K562 (cell line): ENCODE data around the gene PPP6R1. TPM values are rescaled to one million over a fixed set of nuclear protein-coding genes. Genes with fewer than 3 reads are reported as not detected.

Experiments
- CREM ChIP-seq: IDR thresholded peaks from 2 replicates; pipeline ENCODE4 v1.6.1; 2014; ENCODE audit warnings: antibody characterized with exemption, low read depth
- HNRNPL ChIP-seq: fragments of 200-400 bp; formaldehyde crosslinking; IDR thresholded peaks from 2 replicates; pipeline ENCODE4 v1.6.1; 2017; ENCODE audit warnings: low read depth, mild to moderate bottlenecking, low read length
- KDM2B ChIP-seq: fragments of 250-450 bp; sonication (Bioruptor Pico); IDR thresholded peaks from 2 replicates; pipeline ENCODE4 v1.8.0; 2021; ENCODE audit warnings: mild to moderate bottlenecking, moderate library complexity
- POLR3G ChIP-seq: IDR thresholded peaks from 2 replicates; pipeline ENCODE4 v1.6.1; 2011; ENCODE audit not compliant: insufficient read length, insufficient replicate concordance; ENCODE audit errors: extremely low read depth
- RB1 ChIP-seq: fragments of 450-650 bp; IDR thresholded peaks from 2 replicates; pipeline ENCODE4 v1.6.1; 2017; ENCODE audit warnings: low read depth, mild to moderate bottlenecking
- RBM22 ChIP-seq: fragments of 200-400 bp; formaldehyde crosslinking; IDR thresholded peaks from 2 replicates; pipeline ENCODE4 v1.6.1; 2018; ENCODE audit warnings: low read length, low read depth; ENCODE audit not compliant: poor library complexity, severe bottlenecking
- RFX1 ChIP-seq: fragments of 450-650 bp; IDR thresholded peaks from 2 replicates; pipeline ENCODE4 v1.6.1; 2016; ENCODE audit warnings: mild to moderate bottlenecking, moderate library complexity
- RFX7 ChIP-seq: fragments of 250-450 bp; sonication (Bioruptor Pico); IDR thresholded peaks from 2 replicates; pipeline ENCODE4 v1.5.1; 2021; ENCODE audit warnings: mild to moderate bottlenecking
- SMARCC2 ChIP-seq: fragments of 450-650 bp; IDR thresholded peaks from 2 replicates; pipeline ENCODE4 v1.6.1; 2017; ENCODE audit warnings: antibody characterized with exemption, moderate library complexity, mild to moderate bottlenecking, low read depth
- SMC3 ChIP-seq: conservative IDR thresholded peaks from 2 replicates; pipeline ENCODE4 v1.6.1; 2011; ENCODE audit warnings: low read depth, low read length, improper control_type of control experiment; ENCODE audit not compliant: insufficient read depth
- TEAD2 ChIP-seq: fragments of 450-650 bp; IDR thresholded peaks from 2 replicates; pipeline ENCODE4 v1.6.1; 2016; ENCODE audit warnings: missing genetic modification characterization, control low read depth, missing compliant biosample characterization
- ZBTB17 ChIP-seq: fragments of 450-650 bp; formaldehyde crosslinking; IDR thresholded peaks from 2 replicates; pipeline ENCODE4 v1.4.0; 2020; ENCODE audit warnings: mild to moderate bottlenecking
- ZFPM2 ChIP-seq: fragments of 250-450 bp; sonication (Bioruptor Pico); IDR thresholded peaks from 2 replicates; pipeline ENCODE4 v1.5.1; 2022; ENCODE audit warnings: mild to moderate bottlenecking
- ZNF354B ChIP-seq: fragments of 250-450 bp; sonication (Bioruptor Pico); IDR thresholded peaks from 2 replicates; pipeline ENCODE4 v1.4.0; 2020
- polyA plus RNA-seq, 8 experiments: library from polyadenylated mRNA; depleted of rRNA in 4 of 8; stranded (reverse) in 5 of 8; unstranded in 3 of 8; fragments of >200 nt; fragmentation: Nextera tagmentation in 2 of 8; fragmentation: Illumina TruSeq in 1 of 8; extraction: Ambion mirVana in 2 of 8; extraction: Trizol in 1 of 8; gene quantifications; 2 replicates each; pipeline versions ENCODE4 v1.2.1 to v1.2.3, GENCODE V29; 2011 to 2014; ENCODE audit warnings: inconsistent platforms in 1 of 8, missing spikeins in 1 of 8
- total RNA-seq, 7 experiments: library from RNA; depleted of rRNA in 6 of 7; stranded (reverse); fragments of >200 nt in 6 of 7; fragmentation: Illumina TruSeq in 2 of 7; extraction: Trizol in 2 of 7; gene quantifications; 2 replicates each; pipeline versions ENCODE4 v1.2.1 to v1.2.3, GENCODE V29; 2011 to 2021; ENCODE audit warnings: low replicate concordance in 1 of 7
- TF ChIP-seq, protein P1 (sequence below), 2 experiments: fragments of 450-650 bp in 1 of 2; sonication (generic) in 1 of 2; formaldehyde crosslinking; conservative IDR thresholded peaks; 2 replicates each; pipeline versions ENCODE4 v1.4.0 to v1.8.1; 2020 to 2022; ENCODE audit warnings: mild to moderate bottlenecking in 1 of 2, missing genetic modification reagents in 1 of 2
- TF ChIP-seq, protein P2 (sequence below), 2 experiments: fragments of 450-650 bp; IDR thresholded peaks; 2 replicates each; pipeline ENCODE4 v1.6.1; 2016; ENCODE audit warnings: mild to moderate bottlenecking in 2 of 2, borderline replicate concordance in 1 of 2, low read depth in 1 of 2, moderate library complexity in 1 of 2
- TF ChIP-seq, protein P3 (sequence below): fragments of 450-650 bp; conservative IDR thresholded peaks from 2 replicates; pipeline ENCODE4 v1.6.1; 2016; ENCODE audit warnings: missing genetic modification characterization, low read depth, mild to moderate bottlenecking, missing compliant biosample characterization, moderate library complexity

The PPP6R1 gene
- total and polyA plus RNA-seq, 9 of the 15 experiments (the other 6 are each of a cell fraction or from before 2014, with no cell fraction given) = 0.48 to 135 (median 37.2) TPM

DNA sequence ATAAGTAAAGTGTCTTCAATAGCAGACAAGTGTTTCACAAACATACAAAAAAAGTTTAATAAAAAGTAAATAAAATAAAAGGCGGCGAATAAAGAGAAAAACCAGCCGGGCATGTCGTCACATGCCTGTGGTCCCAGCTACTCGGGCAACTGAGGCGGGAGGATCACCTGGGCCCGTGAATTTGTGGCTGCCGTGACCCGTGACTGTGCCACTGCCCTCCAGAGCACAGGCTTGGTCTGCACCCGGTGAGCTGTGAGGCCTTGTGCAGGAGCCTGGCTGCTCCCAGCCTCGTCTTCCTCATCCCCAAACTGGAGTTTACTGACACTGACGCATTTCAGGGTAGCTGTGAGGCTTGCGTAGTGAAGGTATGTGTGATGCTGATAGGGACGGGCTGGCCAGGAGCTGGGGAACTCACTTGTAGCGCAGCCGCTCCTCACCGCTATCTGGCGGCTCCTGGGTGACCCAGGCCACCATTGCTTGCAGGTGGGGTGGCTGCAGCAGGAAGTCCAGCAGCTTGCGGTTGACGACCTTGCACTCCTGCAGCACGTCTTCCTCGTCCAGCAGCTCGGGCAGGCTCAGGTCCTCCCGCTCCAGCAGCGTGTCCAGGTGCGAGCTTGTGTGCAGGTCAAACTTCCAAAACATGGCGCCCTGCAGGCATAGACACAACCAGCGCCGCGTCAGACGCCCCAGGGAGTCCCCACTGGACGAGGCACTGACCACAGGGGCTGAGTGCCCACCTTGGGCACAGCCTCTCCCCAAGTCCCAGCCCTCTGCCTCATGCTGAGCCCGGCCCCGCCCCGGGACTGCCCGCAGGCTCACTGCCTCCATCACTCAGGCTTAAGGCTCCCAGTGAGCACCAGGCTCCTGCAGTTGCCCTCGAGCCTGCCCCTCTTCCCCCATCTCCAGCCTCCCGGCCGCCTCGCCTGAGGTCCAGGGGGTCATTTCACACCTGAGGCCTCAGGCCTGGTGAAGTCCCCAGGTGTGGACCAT, 12.1 kb downstream of the PPP6R1 start (continued):
- TF ChIP-seq KDM2B (no peak), HNRNPL (no peak), TEAD2 (tag) (no peak), CREM (no peak), ZNF354B (CRISPR knock-in tag) (no peak), ZFPM2 (CRISPR knock-in tag) (no peak), SMC3 (no peak), RBM22 (no peak), SMARCC2 (no peak), RB1 (no peak), ZBTB17 (CRISPR knock-in tag) (no peak), POLR3G (no peak), RFX7 (no peak), RFX1 (no peak)
- TF ChIP-seq, protein P1, sequence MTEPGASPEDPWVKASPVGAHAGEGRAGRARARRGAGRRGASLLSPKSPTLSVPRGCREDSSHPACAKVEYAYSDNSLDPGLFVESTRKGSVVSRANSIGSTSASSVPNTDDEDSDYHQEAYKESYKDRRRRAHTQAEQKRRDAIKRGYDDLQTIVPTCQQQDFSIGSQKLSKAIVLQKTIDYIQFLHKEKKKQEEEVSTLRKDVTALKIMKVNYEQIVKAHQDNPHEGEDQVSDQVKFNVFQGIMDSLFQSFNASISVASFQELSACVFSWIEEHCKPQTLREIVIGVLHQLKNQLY (CRISPR knock-in tag; conservative IDR thresholded peaks at IDR 0.05) = no peak
- TF ChIP-seq, protein P2, sequence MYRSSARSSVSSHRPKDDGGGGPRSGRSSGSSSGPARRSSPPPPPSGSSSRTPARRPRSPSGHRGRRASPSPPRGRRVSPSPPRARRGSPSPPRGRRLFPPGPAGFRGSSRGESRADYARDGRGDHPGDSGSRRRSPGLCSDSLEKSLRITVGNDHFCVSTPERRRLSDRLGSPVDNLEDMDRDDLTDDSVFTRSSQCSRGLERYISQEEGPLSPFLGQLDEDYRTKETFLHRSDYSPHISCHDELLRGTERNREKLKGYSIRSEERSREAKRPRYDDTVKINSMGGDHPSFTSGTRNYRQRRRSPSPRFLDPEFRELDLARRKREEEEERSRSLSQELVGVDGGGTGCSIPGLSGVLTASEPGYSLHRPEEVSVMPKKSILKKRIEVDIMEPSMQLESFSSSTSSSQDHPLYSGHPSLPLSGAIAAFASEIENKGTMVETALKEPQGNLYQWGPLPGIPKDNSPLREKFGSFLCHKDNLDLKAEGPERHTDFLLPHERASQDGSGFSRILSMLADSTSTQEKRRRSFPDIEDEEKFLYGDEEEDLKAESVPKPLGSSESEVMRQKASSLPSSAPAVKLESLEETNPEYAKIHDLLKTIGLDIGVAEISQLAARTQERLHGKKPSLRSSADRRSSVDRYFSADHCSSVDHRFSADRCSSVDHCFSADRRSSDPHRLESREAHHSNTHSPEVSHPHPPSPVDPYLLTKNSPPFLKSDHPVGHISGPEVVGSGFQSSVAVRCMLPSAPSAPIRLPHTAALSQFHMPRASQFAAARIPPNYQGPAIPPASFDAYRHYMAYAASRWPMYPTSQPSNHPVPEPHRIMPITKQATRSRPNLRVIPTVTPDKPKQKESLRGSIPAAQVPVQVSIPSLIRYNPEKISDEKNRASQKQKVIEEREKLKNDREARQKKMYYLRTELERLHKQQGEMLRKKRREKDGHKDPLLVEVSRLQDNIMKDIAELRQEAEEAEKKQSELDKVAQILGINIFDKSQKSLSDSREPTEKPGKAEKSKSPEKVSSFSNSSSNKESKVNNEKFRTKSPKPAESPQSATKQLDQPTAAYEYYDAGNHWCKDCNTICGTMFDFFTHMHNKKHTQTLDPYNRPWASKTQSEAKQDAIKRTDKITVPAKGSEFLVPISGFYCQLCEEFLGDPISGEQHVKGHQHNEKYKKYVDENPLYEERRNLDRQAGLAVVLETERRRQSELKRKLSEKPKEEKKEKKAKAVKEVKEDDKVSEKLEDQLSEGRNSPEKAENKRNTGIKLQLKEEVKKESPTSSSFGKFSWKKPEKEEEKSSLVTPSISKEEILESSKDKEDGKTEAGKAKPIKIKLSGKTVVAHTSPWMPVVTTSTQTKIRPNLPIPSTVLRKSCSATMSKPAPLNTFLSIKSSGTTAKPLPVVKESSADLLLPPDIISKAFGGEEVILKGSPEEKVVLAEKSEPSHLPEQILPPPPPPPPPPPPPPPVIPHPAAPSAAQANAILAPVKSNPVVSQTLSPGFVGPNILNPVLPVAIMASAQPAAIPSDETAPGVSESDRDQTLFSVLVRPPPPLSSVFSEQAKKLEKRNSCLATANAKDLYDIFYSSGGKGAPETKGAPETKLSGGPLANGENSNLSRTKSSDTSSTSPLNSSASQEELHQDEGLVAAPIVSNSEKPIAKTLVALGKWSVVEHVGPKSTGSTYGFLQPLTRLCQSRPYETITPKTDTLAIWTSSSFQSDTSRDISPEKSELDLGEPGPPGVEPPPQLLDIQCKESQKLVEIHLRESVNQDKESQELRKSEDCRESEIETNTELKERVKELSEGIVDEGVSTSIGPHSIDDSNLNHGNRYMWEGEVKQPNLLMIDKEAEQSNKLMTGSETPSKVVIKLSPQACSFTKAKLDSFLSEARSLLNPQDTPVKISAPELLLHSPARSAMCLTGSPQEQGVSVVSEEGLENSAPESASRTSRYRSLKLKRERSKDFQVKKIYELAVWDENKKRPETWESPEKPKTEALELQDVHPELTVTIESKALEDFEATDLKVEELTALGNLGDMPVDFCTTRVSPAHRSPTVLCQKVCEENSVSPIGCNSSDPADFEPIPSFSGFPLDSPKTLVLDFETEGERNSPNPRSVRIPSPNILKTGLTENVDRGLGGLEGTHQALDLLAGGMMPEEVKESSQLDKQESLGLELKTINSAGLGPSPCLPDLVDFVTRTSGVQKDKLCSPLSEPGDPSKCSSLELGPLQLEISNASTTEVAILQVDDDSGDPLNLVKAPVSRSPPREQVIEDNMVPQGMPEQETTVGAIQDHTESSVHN (IDR thresholded peaks at IDR 0.05; ENCODE audit: borderline replicate concordance in 1 of 2, low read depth in 1 of 2) = no peak
- TF ChIP-seq, protein P3, sequence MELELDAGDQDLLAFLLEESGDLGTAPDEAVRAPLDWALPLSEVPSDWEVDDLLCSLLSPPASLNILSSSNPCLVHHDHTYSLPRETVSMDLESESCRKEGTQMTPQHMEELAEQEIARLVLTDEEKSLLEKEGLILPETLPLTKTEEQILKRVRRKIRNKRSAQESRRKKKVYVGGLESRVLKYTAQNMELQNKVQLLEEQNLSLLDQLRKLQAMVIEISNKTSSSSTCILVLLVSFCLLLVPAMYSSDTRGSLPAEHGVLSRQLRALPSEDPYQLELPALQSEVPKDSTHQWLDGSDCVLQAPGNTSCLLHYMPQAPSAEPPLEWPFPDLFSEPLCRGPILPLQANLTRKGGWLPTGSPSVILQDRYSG (tag) = no peak
